HAP-1 (cell line): ENCODE measurements around the gene MAST2.
"Not testable (repeated sequence)": the region's sequence is repeated elsewhere in the genome, so short reads cannot be mapped to it uniquely, and the experiment has no call there.

Source experiments
- DNase-seq, 2 experiments: peaks; one replicate each; pipeline ENCODE4 v3.0.0-alpha.2; 2016 to 2020; ENCODE audit warnings: low spot score in 2 of 2
- H3K27me3 ChIP-seq: fragments of 250-450 bp; sonication (Bioruptor Pico); 2 replicates; pipeline ENCODE4 v1.5.1; 2020; ENCODE audit warnings: low read depth, mild to moderate bottlenecking, moderate library complexity
- H3K36me3 ChIP-seq: fragments of 250-450 bp; sonication (Bioruptor Pico); replicated peaks from 2 replicates; pipeline ENCODE4 v1.5.1; 2020; ENCODE audit warnings: mild to moderate bottlenecking
- H3K4me1 ChIP-seq: fragments of 250-450 bp; sonication (Bioruptor Pico); 2 replicates; pipeline ENCODE4 v1.5.1; 2020; ENCODE audit warnings: mild to moderate bottlenecking
- H3K4me3 ChIP-seq: fragments of 250-450 bp; sonication (Bioruptor Pico); 2 replicates; pipeline ENCODE4 v1.5.1; 2020; ENCODE audit warnings: mild to moderate bottlenecking, moderate library complexity
- H3K9me3 ChIP-seq: fragments of 250-450 bp; sonication (Bioruptor Pico); 2 replicates; pipeline ENCODE4 v1.5.1; 2020; ENCODE audit warnings: mild to moderate bottlenecking, moderate library complexity
- in situ Hi-C: fragments of 300-500 bp; cut with MboI; formaldehyde crosslinking; loops from 3 replicates; pipeline ENCODE4 v1.14.3; 2020; ENCODE audit warnings: low sequenced_read_pairs, inconsistent platforms, mixed read lengths

The MAST2 gene

DNA sequence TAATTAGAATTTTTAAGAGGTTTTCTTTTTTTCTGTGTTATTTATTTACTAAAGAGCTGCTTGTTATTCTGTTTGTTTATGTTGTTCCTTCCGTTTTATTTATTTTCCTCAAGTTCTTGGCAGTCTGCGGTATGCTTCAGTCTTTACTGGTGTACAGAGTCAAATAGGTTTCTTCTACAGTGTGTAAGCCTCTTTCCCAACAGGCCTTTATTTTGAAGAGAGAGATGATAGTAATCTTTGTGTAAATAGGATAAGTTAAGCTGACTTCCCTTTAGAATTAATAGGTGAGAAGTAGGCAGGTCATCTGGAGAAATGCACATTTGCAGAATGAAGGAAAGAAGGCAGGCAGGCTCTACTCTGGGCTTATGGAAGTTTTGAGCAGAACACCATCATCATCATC lies 23.8 kb downstream of the MAST2 start:
- H3K27me3 ChIP-seq = no peaks in the 10 kb centered on the region
- DNase-seq = no peak
- in situ Hi-C loops = no loop called here
- no peaks in the 10 kb centered on the region for H3K9me3 ChIP-seq
- peaks cover 27% of the 10 kb centered on the region for H3K36me3 ChIP-seq
- no peak overlapping the region for H3K4me3 ChIP-seq
- H3K4me1 ChIP-seq = peaks cover 3% of the 10 kb centered on the region; the same call in 1 of the 2 replicates

DNA sequence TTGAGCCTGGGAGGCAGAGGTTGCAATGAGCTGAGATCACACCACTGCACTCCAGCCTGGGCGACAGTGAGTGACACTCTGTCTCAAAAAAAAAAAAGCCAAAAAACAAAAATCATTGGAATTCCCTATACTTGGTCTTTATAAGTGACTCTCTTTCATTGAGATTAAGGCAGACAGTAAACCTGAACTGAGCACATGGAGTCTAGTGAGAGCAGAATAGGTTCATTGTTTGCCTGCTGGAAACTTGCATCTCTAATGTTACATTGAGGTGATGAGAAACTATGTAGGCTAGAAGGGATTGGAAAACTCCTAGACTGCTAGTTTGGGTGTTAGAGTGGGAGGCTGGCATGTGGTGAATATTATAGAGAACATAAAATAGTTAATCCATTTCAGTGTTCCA lies 25.4 kb downstream of the MAST2 start:
- in situ Hi-C loops = no loop called here
- H3K9me3 ChIP-seq = no peaks in the 10 kb centered on the region
- H3K36me3 ChIP-seq = peaks cover 34% of the 10 kb centered on the region

DNA sequence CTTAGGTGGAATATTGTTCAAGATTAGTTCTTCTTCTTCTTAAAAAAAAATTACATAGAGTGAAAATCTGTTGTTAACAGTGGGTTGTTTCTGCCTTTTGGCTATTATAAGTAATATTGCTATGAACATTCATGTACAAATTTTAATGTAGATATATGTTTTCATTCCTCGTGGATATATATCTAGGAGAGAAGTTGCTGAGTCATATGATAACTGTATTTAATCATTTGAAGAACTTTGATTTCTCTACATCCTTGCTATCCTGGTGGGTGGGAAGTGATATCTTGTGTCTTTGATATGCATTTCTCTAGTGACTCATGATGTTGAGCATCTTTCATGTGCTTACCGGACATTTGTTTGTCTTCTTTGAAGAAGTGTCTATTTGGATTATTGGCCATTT lies 29.9 kb downstream of the MAST2 start:
- Histone ChIP-seq H3K27me3 (no peaks in the 10 kb centered on the region), H3K9me3 (no peaks in the 10 kb centered on the region), H3K4me1 (peaks cover 6% of the 10 kb centered on the region; the same call in 1 of the 2 replicates), H3K36me3 (peaks cover 14% of the 10 kb centered on the region), H3K4me3 (no peak overlapping the region)
- in situ Hi-C loops = no loop called here
- no peak for DNase-seq

More for the DNA sequence above, 25.4 kb downstream of the MAST2 start:
- peaks cover 3% of the 10 kb centered on the region; the same call in 1 of the 2 replicates for H3K4me1 ChIP-seq
- H3K4me3 ChIP-seq = no peak overlapping the region
- no peaks in the 10 kb centered on the region for H3K27me3 ChIP-seq
- DNase-seq = no peak

DNA sequence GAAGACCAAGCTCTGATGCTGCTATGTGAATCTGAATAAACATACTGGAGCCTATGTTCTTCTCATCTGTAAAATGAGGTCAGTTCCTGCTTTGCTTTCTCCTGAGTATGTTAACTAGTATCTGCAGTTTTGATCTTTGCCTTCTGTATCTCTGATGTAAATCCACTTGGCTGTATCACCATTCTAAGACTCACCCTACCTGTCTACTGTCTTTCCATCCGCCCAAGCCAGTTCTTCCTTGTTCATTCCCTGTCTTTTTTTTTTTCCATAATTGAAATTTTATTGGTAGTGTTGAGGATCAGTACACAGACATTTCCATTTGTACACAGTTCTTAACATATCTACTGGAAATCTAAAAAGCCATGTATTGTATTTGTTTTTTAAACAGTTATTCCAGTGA lies 31.3 kb downstream of the MAST2 start:
- in situ Hi-C loops = no loop called here
- no peaks in the 10 kb centered on the region for H3K27me3 ChIP-seq
- peaks cover 8% of the 10 kb centered on the region; the same call in 1 of the 2 replicates for H3K36me3 ChIP-seq
- H3K9me3 ChIP-seq = no peaks in the 10 kb centered on the region
- DNase-seq = no peak
- H3K4me3 ChIP-seq = no peak overlapping the region
- peaks cover 6% of the 10 kb centered on the region; the same call in 1 of the 2 replicates for H3K4me1 ChIP-seq

DNA sequence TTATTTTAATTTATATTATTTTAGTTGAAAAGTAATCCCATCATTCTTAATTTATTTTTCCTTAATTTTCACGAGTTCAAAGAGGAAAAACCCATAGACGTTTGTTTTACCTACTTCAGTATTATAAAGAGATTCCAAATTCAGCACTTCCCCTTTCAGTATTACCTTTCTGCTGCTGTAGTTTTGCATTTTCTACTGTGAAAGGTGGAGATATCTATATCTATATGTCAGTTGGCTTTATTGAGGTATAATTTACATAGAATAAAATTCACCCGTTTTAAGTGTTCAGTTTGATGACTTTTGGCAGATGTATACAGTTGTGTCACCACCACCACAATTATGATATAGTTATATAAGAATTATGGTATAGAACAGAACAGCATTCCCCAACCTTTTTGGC lies 33.0 kb downstream of the MAST2 start:
- H3K9me3 ChIP-seq = no peaks in the 10 kb centered on the region
- no peak for DNase-seq
- 0 out of 2 replicates have a peak, but pooled peaks cover 8% of the 10 kb centered on the region for H3K36me3 ChIP-seq
- 0 out of 2 replicates have a peak, but pooled peaks cover 3% of the 10 kb centered on the region for H3K4me1 ChIP-seq
- H3K27me3 ChIP-seq = no peaks in the 10 kb centered on the region
- no peak overlapping the region for H3K4me3 ChIP-seq
- in situ Hi-C loops = no loop called here

DNA sequence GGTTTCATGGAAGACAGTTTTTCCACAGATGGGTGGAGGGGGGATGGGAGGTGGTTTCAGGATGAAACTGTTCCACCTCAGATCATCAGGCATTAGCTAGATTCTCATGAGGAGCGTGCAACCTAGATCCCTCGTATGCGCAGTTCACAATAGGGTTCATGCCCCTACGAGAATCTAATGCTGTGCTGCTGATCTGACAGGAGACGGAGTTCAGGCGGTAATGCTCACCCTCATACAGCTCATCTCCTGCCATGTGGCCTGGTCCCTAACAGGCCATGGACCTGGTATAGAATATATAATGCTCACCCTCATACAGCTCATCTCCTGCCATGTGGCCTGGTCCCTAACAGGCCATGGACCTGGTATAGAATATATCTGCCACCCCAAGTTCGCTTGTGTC lies 33.4 kb downstream of the MAST2 start:
- DNase-seq, H3K4me3 ChIP-seq, H3K9me3 ChIP-seq, H3K36me3 ChIP-seq, H3K4me1 ChIP-seq, in situ Hi-C loops, H3K27me3 ChIP-seq: not testable (repeated sequence)

DNA sequence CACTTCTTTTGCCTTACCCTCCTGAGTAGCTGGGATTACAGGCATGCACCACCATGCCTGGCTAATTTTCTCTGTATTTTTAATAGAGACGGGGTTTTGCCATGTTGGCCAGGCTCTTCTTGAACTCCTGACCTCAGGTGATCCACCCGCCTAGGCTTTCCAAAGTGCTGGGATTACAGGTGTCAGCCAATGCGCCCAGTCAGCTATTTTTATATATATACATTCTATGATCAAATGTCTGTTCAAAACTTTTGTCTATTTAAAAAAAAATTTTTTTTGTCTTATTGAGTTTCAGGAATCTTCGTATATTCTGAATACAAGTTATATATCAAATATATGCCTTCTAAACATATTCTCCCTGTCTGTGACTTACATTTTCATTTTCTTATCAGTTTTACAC lies 34.9 kb downstream of the MAST2 start:
- H3K27me3 ChIP-seq, H3K9me3 ChIP-seq, DNase-seq, H3K4me1 ChIP-seq, H3K36me3 ChIP-seq, in situ Hi-C loops, H3K4me3 ChIP-seq: not testable (repeated sequence)

DNA sequence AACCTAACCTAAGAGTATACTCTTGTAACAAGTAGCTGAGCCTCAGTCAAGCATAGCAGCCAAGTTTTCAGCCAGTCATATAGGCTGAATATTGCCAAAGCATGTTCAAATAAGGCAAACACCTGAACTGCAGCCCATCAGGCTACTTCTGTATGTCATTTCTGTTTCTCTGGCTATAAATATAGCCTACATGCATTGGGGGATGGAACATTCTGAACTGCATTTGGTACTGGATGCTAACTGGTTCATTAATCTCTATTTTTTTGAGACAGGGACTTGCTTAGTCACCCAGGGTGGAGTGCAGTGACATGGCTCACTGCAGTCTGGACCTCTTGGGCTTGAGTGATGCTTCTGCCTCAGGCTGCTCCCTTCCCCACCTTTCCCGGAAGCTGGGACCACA lies 37.3 kb downstream of the MAST2 start:
- in situ Hi-C loops = no loop called here

DNA sequence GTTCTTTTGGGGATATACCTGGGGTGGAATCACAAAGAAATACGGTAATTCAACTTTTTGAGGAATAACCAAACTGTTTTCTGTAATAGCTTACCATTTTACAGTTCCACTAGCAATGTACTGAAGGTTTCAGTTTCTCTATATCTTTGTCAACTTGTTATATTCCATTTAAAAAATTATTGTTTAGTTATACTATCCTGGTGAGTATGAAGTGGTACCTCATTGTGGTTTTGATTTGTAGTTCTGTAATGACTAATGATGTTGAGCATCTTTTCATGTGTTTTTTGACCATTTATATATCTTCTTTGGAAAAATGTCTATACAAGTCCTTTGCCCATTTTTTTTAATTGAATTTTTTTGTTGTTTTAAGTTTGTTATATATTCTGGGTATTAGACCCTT lies 39.4 kb downstream of the MAST2 start:
- DNase-seq = no peak
- no peak overlapping the region for H3K4me3 ChIP-seq
- in situ Hi-C loops = no loop called here
- H3K9me3 ChIP-seq = no peaks in the 10 kb centered on the region
- H3K36me3 ChIP-seq = no peaks in the 10 kb centered on the region
- no peaks in the 10 kb centered on the region; the same call in 1 of the 2 replicates for H3K4me1 ChIP-seq
- H3K27me3 ChIP-seq = no peaks in the 10 kb centered on the region

More for the DNA sequence above, 37.3 kb downstream of the MAST2 start:
- no peak overlapping the region for H3K4me3 ChIP-seq
- no peak for DNase-seq
- peaks cover 1% of the 10 kb centered on the region; the same call in 1 of the 2 replicates for H3K4me1 ChIP-seq
- no peaks in the 10 kb centered on the region for H3K9me3 ChIP-seq
- H3K36me3 ChIP-seq = no peaks in the 10 kb centered on the region
- no peaks in the 10 kb centered on the region for H3K27me3 ChIP-seq

DNA sequence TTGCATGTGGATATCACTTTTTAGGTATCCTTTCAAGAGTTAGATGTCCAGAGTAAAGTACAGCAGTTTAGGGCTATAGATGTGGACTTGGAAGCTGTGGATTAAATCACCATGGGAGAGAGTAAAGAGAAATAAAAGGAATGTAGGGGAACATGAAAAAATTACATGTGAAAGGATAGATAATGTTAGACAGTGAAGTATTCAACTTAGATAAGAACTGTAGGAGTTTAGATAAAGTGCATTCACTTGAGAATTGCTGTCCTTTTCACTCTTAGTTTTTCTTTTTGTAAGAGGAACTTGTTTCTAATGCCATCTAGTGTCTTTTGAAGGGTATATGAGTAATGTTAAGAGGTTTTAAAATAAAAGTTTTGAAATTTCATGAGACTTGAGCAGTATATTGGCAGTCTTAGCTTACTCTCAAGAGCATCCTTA lies 40.1 kb downstream of the MAST2 start:
- in situ Hi-C loops = no loop called here
- H3K36me3 ChIP-seq = no peaks in the 10 kb centered on the region
- H3K4me3 ChIP-seq = no peak overlapping the region
- no peak for DNase-seq
- H3K4me1 ChIP-seq = no peaks in the 10 kb centered on the region; the same call in 1 of the 2 replicates
- no peaks in the 10 kb centered on the region for H3K27me3 ChIP-seq
- H3K9me3 ChIP-seq = no peaks in the 10 kb centered on the region

DNA sequence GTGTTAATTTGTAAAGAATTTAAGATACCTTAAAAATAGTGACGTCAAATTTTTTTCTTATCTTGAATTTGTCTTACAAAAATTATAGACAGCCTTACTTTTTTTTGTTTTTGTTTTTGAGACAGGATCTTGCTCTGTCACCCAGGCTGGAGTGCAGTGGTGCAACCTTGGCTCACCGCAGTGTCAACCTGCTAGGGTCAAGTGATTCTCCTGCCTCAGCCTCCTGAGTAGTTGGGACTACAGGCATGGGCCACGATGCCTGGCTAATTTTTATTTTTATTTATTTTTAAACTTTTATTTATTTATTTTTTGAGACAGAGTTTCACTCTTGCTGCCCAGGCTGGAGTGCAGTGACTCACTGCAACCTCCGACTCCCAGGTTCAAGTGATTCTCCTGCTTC lies 40.6 kb downstream of the MAST2 start:
- DNase-seq, H3K4me3 ChIP-seq, H3K4me1 ChIP-seq, H3K9me3 ChIP-seq, H3K36me3 ChIP-seq, in situ Hi-C loops, H3K27me3 ChIP-seq: not testable (repeated sequence)

DNA sequence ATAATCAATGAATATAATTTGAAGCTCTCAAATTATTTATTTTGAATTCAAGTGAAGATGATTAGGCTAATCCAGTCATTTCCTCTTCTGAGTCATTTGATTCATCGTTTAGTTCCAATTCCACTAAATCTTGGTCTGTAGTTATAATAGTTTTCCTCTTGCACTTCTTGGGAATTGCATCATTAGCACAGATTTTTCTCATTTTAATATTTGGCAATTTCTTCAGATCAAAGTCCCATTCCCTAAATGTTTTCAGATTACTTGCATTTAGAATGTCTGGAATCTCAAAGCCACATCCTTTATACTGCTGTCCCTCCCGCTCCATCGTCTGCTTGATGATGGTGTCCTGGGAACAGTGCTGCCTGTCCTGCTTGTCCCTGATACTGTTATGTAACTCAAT lies 43.5 kb downstream of the MAST2 start:
- Histone ChIP-seq H3K36me3 (no peaks in the 10 kb centered on the region; the same call in 1 of the 2 replicates), H3K27me3 (no peaks in the 10 kb centered on the region), H3K4me1 (no peaks in the 10 kb centered on the region; the same call in 1 of the 2 replicates), H3K4me3 (no peak overlapping the region), H3K9me3 (no peaks in the 10 kb centered on the region)
- in situ Hi-C loops = no loop called here
- no peak for DNase-seq

DNA sequence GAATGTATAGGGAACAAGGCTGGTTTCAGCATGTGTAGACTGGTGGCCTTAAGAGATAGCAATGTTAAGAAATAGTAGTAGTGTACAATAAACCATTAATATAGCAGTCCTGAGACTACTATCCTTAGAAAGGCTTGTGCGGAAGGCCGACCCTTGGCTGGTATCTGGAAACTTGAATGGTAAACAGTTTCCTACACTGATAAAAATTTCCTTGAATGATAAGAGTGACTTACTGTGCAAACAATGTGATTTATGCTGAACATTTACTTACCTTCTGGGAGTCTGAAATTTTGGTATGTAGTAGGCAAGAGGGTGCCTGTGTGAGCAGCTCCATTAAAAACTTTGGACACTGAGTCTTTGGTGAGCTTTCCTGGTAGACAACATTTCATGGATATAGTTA lies 44.7 kb downstream of the MAST2 start:
- in situ Hi-C loops = no loop called here
- H3K27me3 ChIP-seq = no peaks in the 10 kb centered on the region
- H3K36me3 ChIP-seq = no peaks in the 10 kb centered on the region; the same call in 1 of the 2 replicates
- no peaks in the 10 kb centered on the region; the same call in 1 of the 2 replicates for H3K4me1 ChIP-seq
- no peak overlapping the region for H3K4me3 ChIP-seq
- no peaks in the 10 kb centered on the region for H3K9me3 ChIP-seq
- DNase-seq = no peak

DNA sequence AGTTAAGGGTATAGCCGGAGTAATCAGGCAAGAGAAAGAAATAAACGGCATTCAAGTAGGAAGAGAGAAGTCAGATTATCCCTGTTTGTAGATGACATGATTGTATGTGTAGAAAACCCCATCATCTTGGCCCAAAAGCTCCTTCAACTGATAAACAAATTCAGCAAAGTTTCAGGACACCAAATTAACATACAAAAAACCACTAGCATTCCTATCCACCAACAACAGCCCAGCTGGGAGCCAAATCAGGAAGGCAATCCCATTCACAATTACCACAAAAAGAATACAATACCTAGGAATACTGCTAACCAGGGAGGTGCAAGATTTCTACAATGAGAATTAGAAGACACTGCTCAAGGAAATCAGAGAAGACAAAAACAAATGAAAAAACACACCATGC lies 45.3 kb downstream of the MAST2 start:
- Histone ChIP-seq H3K9me3 (no peaks in the 10 kb centered on the region), H3K4me1 (no peaks in the 10 kb centered on the region; the same call in 1 of the 2 replicates), H3K27me3 (no peaks in the 10 kb centered on the region), H3K36me3 (no peaks in the 10 kb centered on the region; the same call in 1 of the 2 replicates), H3K4me3 (no peak overlapping the region)
- DNase-seq = no peak
- in situ Hi-C loops = no loop called here

DNA sequence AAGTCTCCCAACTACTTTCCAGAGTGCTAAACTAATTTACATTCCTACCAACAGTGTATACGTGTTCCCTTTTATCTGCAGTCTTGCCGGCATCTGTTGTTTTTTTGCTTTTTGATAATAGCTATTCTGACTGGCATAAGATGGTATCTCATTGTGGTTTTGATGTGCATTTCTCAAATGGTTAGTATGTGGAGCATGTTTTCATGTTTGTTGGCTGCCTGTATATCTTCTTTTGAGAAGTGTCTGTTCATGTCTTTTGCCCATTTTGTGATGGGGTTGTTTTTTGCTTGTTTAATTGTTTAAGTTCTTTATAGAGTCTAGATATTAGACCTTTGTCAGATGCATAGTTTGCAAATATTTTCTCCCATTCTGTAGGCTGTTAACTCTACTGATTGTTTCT lies 46.6 kb downstream of the MAST2 start:
- H3K4me3 ChIP-seq = no peak overlapping the region
- DNase-seq = no peak
- H3K9me3 ChIP-seq = no peaks in the 10 kb centered on the region
- in situ Hi-C loops = no loop called here
- no peaks in the 10 kb centered on the region for H3K27me3 ChIP-seq
- H3K36me3 ChIP-seq = no peaks in the 10 kb centered on the region; the same call in 1 of the 2 replicates
- no peaks in the 10 kb centered on the region for H3K4me1 ChIP-seq
